ENCODE data around the gene LY6G6C. TPM values are rescaled to one million over a fixed set of nuclear protein-coding genes. Genes with fewer than 3 reads are reported as not detected.
A peak's percentile ranks its signal among the peaks of the same experiment; 100 is the strongest.

The LY6G6C gene
- polyA plus RNA-seq, 6 donors from 2014 or later: not detected

DNA sequence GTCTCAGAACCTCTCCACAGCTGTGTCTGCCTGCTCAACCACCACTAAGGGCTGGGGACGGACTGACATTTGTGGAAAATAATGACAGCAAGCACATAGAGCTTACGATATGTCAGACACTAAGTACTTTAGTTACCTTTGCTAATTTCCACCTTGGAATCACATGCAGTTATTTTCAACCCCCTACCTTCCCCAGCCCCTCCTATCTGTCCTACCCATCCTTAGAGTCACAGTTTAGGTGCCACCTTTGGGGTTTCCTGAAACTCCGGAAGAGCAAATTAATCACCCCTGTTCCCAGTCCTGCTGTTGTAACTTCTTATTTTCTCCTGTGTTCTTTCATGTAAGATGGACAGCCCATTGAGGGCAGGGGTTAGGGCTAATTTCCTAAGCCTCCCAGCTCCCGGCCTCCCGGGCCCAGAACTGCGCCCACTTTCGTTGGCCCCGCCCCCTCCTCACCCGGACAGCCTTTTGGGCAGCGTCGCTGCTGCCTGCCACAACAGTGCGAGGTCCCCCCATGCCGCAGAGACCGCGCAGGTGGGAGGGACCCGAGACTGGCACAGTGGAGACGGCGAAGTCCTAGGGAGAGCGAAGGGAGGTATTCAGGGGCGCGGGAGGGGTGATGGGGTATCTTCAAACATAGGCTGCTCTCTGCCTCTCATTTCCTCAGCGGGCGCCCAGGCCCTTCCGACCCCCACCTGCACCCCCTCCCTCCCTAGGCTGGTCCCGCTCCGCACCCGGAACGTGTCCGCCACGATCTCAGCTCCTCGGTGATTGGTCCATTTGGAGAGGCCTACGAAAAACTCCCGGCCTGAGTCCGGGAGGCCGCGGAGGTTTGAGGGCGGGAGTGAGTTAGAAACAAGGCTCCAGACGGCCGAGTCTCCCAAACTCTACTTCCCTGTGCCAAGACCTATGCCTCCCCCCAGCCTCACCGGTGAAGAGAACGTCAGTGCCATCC lies 6.4 kb upstream of the LY6G6C start:
- Mint-ChIP-seq H3K27ac (peak overlapping the region; percentile 97 to 99 (median 98)), H3K36me3 (peaks cover 6 to 30% of the 10 kb centered on the region in 2 donors), H3K4me3 (peak overlapping the region; percentile 91 to 99 (median 96)), H3K27me3 (no peaks in the 10 kb centered on the region), H3K4me1 (peaks cover 52 to 75% (median 73%) of the 10 kb centered on the region in 3 donors), H3K9me3 (no peaks in the 10 kb centered on the region)
- ATAC-seq (ENCODE audit: low read depth in 2 of 2) (peak in 1 of 2 donors; percentile 1), DNase-seq (no peak)

DNA sequence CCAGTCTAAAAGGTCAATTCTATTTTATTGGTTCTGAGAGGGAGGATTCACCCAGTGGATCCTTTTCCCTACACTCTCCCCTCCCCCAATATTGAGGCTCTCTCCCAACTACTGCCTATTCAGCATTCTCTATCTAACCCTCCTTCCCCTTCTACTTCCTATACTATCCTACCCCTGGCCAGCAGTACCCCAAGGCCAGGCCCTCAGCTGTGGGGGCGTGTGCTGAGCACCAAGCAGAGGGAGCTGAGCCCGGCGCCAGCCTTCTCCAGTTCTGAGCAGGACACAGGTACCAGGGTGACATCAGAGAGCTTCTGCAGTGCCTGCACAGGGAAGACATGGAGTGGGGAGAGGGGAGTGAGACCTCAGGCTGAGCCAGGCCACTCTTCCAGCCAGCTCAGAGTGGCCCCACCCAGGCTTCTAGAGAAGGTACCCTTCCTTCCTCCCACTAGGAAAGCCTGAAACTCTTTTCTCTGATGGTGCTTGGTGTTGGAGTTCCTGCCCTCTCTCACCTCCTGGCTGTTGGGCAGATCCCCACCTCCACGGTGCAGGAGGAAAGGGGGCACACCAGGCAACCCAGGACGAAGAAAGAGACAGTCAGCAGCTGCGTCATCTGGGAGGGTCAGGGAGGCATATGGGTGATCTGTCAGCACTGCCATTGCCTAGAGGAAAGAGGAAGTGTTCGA lies 5.6 kb upstream of the LY6G6C start:
- Mint-ChIP-seq H3K9me3 (no peaks in the 10 kb centered on the region), H3K4me1 (peaks cover 52 to 77% (median 75%) of the 10 kb centered on the region in 3 donors), H3K4me3 (peak overlapping the region; percentile 86 to 99 (median 93)), H3K27me3 (no peaks in the 10 kb centered on the region), H3K36me3 (peaks cover 6 to 28% of the 10 kb centered on the region in 2 donors), H3K27ac (peak overlapping the region; percentile 97 to 99 (median 98))
- DNase-seq (peak; percentile 83), ATAC-seq (ENCODE audit: low read depth in 2 of 2) (peak; percentile 82 to 87)

DNA sequence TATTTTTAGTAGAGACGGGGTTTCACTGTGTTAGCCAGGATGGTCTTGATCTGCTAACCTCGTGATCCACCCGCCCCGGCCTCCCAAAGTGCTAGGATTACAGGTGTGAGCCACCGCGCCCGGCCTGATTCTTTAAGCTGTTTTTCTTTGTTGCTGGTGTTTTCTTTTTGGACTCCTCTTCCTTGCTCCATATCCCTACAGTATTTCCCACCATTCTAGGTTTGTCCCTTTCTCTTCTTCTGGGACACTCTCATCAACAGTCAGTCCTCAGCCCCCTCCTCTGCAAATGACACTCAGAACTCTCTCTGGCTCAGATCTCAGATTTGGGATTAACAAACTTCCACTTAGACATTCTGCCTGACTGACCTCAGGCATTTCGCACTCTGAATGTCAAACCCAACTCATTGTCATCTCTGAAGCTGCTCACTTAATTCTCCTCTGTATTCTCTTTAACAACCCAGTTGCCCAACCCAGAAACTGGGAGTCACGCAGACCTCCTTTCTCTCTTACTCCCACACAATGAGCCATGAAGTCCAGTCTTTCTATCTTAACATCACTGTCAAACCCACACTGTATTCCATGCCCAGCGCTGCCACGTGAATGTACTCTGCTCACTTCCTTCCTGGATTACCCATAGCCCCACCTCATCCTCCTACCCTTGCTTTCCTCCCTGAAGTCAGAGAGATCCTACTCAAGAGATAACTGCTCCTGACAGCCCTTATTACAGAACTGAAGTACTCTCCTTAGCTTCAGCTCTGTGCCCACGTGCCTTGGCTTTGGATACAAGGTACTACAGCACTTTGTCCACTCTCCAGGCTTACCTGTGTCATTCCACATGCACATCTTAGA lies 4.2 kb upstream of the LY6G6C start:
- peaks cover 6 to 28% of the 10 kb centered on the region in 2 donors for H3K36me3 Mint-ChIP-seq
- no peaks in the 10 kb centered on the region for H3K9me3 Mint-ChIP-seq
- H3K4me3 Mint-ChIP-seq: peak overlapping the region in 2 of 8 donors; percentile 3 to 73
- no peak for ATAC-seq (ENCODE audit: low read depth in 2 of 2)
- peaks cover 52 to 75% (median 72%) of the 10 kb centered on the region in 3 donors for H3K4me1 Mint-ChIP-seq
- no peaks in the 10 kb centered on the region for H3K27me3 Mint-ChIP-seq
- H3K27ac Mint-ChIP-seq: peak overlapping the region in 5 of 6 donors; percentile 40 to 98 (median 85)
- no peak for DNase-seq

GRCh38 chr6:31723980-31724691 lies 2.6 kb upstream of the LY6G6C start:
- peak overlapping the region in 2 of 8 donors; percentile 12 to 64 for H3K4me3 Mint-ChIP-seq
- H3K36me3 Mint-ChIP-seq: peaks cover 6 to 23% of the 10 kb centered on the region in 2 donors
- no peaks in the 10 kb centered on the region for H3K9me3 Mint-ChIP-seq
- peaks cover 44 to 63% (median 59%) of the 10 kb centered on the region in 3 donors for H3K4me1 Mint-ChIP-seq
- DNase-seq: no peak
- ATAC-seq (ENCODE audit: low read depth in 2 of 2): no peak
- H3K27me3 Mint-ChIP-seq: no peaks in the 10 kb centered on the region
- H3K27ac Mint-ChIP-seq: peak overlapping the region in 4 of 6 donors; percentile 21 to 62 (median 44)

GRCh38 chr6:31723245-31723979 lies 1.9 kb upstream of the LY6G6C start, which contains the start of gene MPIG6B:
MPIG6B (plus strand) TSS chr6:31723373; CDS start chr6:31723384, 11 bp downstream.
- H3K4me3 Mint-ChIP-seq: peak within 1 kb of the TSS in 6 of 8 donors; percentile 12 to 66 (median 42)
- peaks cover 36 to 56% (median 52%) of the 10 kb centered on the region in 3 donors for H3K4me1 Mint-ChIP-seq
- peak within 1 kb of the TSS in 5 of 6 donors; percentile 21 to 76 (median 58) for H3K27ac Mint-ChIP-seq
- no peak for ATAC-seq (ENCODE audit: low read depth in 2 of 2)
- H3K36me3 Mint-ChIP-seq: peaks cover 6 to 22% of the 10 kb centered on the region in 2 donors
- DNase-seq: no peak
- no peaks in the 10 kb centered on the region for H3K9me3 Mint-ChIP-seq
- no peaks in the 10 kb centered on the region for H3K27me3 Mint-ChIP-seq

DNA sequence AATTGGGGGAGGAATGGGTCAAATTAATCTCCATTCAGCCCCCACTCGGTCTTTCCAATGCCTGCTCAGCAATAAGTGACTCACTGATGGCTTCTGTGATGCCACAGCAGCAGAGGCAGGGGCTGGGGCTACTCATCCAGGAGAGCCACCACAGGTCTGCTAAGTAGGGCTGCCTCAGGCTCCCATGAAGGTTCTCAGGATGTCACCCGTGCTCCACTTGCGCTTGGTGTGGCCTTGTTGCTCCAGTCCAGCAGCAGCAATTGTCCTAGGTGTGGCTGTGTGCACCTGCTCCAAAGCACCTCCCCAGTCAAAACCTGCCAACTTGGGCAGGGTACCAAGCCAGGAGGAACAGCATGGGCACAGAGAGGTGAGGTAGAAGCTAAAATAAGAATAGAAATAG lies 627 bp upstream of the LY6G6C start:
- peaks cover 6 to 20% of the 10 kb centered on the region in 2 donors for H3K36me3 Mint-ChIP-seq
- no peaks in the 10 kb centered on the region for H3K9me3 Mint-ChIP-seq
- DNase-seq (no peak), ATAC-seq (ENCODE audit: low read depth in 2 of 2) (no peak)
- no peak overlapping the region for H3K4me3 Mint-ChIP-seq
- H3K27ac Mint-ChIP-seq: no peak overlapping the region
- no peaks in the 10 kb centered on the region for H3K27me3 Mint-ChIP-seq
- H3K4me1 Mint-ChIP-seq: peaks cover 27 to 45% (median 42%) of the 10 kb centered on the region in 3 donors

DNA sequence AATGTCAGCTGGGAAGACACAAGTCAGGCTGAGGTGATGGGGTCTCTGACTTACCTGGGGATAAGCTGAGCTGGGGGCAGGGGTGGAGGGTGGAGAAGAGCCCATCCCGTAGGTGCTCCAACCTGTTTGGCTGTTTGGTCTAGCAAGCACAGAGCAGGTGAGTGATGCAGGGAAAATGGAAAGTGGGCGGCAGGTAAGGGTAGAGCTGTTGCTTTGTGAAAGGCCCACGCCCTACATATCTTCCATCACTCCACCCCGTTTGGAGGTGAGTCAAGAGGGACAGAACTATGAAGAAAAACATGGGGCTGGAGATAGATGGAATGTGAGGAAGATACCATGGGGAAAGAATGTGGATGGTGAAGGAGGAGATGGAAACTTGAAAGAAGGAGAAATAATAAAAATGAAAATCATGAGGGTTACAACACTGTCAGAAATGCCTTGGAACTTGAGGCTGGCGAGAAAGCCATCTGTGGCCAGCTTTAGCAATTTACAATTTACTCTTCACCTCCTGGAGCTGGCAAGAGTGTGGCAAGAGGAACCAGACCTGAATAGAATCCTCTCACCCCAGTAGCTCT lies 1.3 kb downstream of the LY6G6C start:
- no peak overlapping the region for H3K27ac Mint-ChIP-seq
- H3K36me3 Mint-ChIP-seq: peaks cover 0 to 1% of the 10 kb centered on the region in 2 donors

GRCh38 chr6:31719001-31719400 lies 2.5 kb downstream of the LY6G6C start:
- H3K36me3 Mint-ChIP-seq: no peaks in the 10 kb centered on the region
- peaks cover 6 to 15% (median 10%) of the 10 kb centered on the region in 3 donors for H3K4me1 Mint-ChIP-seq
- H3K9me3 Mint-ChIP-seq: no peaks in the 10 kb centered on the region
- H3K4me3 Mint-ChIP-seq: no peak overlapping the region
- H3K27ac Mint-ChIP-seq: no peak overlapping the region
- no peak for DNase-seq
- no peaks in the 10 kb centered on the region for H3K27me3 Mint-ChIP-seq
- ATAC-seq (ENCODE audit: low read depth in 2 of 2): no peak

More for the DNA sequence above, 1.3 kb downstream of the LY6G6C start:
- Mint-ChIP-seq H3K9me3 (no peaks in the 10 kb centered on the region), H3K4me3 (no peak overlapping the region), H3K4me1 (peaks cover 9 to 26% (median 23%) of the 10 kb centered on the region in 3 donors), H3K27me3 (no peaks in the 10 kb centered on the region)
- no peak for ATAC-seq (ENCODE audit: low read depth in 2 of 2)
- no peak for DNase-seq

- H3K9me3 Mint-ChIP-seq: no peaks in the 10 kb centered on the region
- no peak overlapping the region for H3K4me3 Mint-ChIP-seq
- DNase-seq: no peak
- no peaks in the 10 kb centered on the region for H3K36me3 Mint-ChIP-seq
- ATAC-seq (ENCODE audit: low read depth in 2 of 2): no peak
- H3K27me3 Mint-ChIP-seq: peaks cover 0 to 1% (median 0%) of the 10 kb centered on the region in 3 donors
- peaks cover 3 to 8% (median 3%) of the 10 kb centered on the region in 3 donors for H3K4me1 Mint-ChIP-seq
- H3K27ac Mint-ChIP-seq: no peak overlapping the region
Observed at GRCh38 chr6:31718265-31718664, 3.3 kb downstream of the LY6G6C start.

DNA sequence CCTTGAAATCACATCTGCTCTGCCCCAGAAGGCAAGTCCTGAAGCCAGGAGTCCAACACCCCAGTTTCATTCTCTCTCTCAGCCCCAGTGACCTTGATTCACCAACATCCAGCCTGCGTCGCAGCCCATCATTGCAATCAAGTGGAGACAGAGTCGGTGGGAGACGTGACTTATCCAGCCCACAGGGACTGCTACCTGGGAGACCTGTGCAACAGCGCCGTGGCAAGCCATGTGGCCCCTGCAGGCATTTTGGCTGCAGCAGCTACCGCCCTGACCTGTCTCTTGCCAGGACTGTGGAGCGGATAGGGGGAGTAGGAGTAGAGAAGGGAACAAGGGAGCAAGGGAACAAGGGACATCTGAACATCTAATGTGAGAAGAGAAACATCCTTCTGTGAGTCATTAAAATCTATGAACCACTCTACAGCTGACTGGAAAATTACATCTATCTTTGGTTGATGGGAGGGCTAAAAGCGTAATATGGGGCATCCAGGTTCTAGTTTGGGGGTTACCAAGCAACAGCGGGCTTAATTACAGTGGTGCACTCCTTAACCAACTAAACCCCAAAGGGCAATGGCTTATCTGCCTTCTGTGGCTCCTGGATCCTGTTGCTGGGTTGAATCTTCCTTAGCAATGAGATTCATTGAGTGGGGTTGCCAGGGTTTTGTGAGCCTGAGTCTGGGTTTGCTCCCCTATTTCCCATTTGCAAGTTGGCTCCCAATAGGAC lies 3.9 kb downstream of the LY6G6C start:
- peaks cover 0 to 3% (median 0%) of the 10 kb centered on the region in 3 donors for H3K4me1 Mint-ChIP-seq
- peaks cover 0 to 7% (median 0%) of the 10 kb centered on the region in 3 donors for H3K27me3 Mint-ChIP-seq
- H3K27ac Mint-ChIP-seq: peak overlapping the region in 1 of 6 donors; percentile 64
- DNase-seq: no peak
- H3K36me3 Mint-ChIP-seq: no peaks in the 10 kb centered on the region
- no peak overlapping the region for H3K4me3 Mint-ChIP-seq
- H3K9me3 Mint-ChIP-seq: no peaks in the 10 kb centered on the region
- ATAC-seq (ENCODE audit: low read depth in 2 of 2): no peak
